HUDEP-2 (cell line): Measurements from ENCODE around the gene ARHGAP24.
"Not testable (repeated sequence)": the region's sequence is repeated elsewhere in the genome, so short reads cannot be mapped to it uniquely, and the experiment has no call there.

ENCODE experiments used
- DNase-seq, 76 experiments: peaks; one replicate each; lab custom pipeline; 2025; ENCODE audit not compliant: unreplicated experiment in 76 of 76; lab: John Stamatoyannopoulos, UW

Gene ARHGAP24

GRCh38 chr4:85798012-85798770, 323.2 kb downstream of the ARHGAP24 start:
- no peak for DNase-seq

- no peak for DNase-seq
Observed at GRCh38 chr4:85803856-85804255, 328.9 kb downstream of the ARHGAP24 start.

- DNase-seq: no peak
Observed at GRCh38 chr4:85805891-85806290, 330.9 kb downstream of the ARHGAP24 start.

- no peak for DNase-seq
Observed at GRCh38 chr4:85806334-85806733, 331.4 kb downstream of the ARHGAP24 start.

GRCh38 chr4:85807247-85807950, 332.4 kb downstream of the ARHGAP24 start:
- DNase-seq: no peak

GRCh38 chr4:85808104-85808503, 333.2 kb downstream of the ARHGAP24 start:
- DNase-seq: no peak

GRCh38 chr4:85808864-85809263, 333.9 kb downstream of the ARHGAP24 start:
- DNase-seq: no peak

- no peak for DNase-seq
Observed at GRCh38 chr4:85812776-85813175, 337.8 kb downstream of the ARHGAP24 start.

GRCh38 chr4:85815796-85816459, 341.0 kb downstream of the ARHGAP24 start:
- DNase-seq: no peak

GRCh38 chr4:85818700-85819099, 343.8 kb downstream of the ARHGAP24 start:
- no peak for DNase-seq

GRCh38 chr4:85820101-85820500, 345.2 kb downstream of the ARHGAP24 start:
- DNase-seq: not testable (repeated sequence)

GRCh38 chr4:85821688-85822455, 346.9 kb downstream of the ARHGAP24 start:
- no peak for DNase-seq

- DNase-seq: no peak
Observed at GRCh38 chr4:85823295-85823694, 348.3 kb downstream of the ARHGAP24 start.

GRCh38 chr4:85824166-85824945, 349.4 kb downstream of the ARHGAP24 start:
- no peak for DNase-seq

GRCh38 chr4:85826060-85826678, 351.2 kb downstream of the ARHGAP24 start:
- no peak for DNase-seq

- DNase-seq: no peak
Observed at GRCh38 chr4:85828027-85828890, 353.3 kb downstream of the ARHGAP24 start.

GRCh38 chr4:85829276-85830051, 354.5 kb downstream of the ARHGAP24 start:
- DNase-seq: no peak

- DNase-seq: no peak
Observed at GRCh38 chr4:85831647-85832046, 356.7 kb downstream of the ARHGAP24 start.
